ENCODE results near the gene METTL27.

DNA sequence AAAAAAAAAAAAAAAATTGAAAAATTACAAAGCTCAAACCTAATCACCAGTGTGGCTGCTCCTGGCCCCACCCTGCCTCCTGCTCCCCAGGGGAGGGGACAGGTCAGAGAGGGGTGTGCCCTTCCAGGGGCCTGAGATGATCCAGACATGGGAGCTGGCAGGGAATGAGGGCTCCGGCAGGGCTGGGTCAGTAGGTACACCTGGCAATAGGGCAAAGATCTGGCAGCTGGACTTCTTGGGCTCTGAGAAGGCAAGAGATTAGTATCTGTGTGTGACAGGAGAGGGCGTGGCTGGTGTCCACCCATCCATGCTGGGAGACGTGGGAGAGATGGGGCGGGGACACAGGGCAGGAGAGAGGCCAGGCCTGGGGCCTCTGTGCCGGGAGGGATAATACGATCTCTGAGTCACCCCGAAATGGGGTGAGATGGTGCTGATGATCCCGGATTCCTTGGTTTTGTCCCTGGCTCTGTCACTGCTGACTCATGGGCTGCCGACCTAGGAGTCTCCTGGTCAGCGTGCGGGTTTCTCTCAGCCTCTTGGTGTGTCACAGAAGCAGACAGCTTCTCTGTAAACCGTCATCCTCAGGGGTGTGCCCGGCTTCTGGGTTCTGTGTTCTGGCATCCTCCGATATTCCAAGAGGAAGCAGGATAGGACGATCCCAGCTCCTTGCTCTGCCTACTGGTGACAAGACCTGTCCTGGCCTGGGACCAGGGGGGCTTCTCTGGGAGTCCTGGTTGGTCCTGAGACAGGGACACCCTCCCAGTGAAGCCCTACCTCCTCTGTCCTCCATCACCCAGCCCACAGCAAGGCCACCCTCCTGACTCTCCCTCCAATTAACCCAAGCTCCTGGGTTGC is 19.8 kb downstream of the METTL27 start:
- TF ChIP-seq, protein P1, sequence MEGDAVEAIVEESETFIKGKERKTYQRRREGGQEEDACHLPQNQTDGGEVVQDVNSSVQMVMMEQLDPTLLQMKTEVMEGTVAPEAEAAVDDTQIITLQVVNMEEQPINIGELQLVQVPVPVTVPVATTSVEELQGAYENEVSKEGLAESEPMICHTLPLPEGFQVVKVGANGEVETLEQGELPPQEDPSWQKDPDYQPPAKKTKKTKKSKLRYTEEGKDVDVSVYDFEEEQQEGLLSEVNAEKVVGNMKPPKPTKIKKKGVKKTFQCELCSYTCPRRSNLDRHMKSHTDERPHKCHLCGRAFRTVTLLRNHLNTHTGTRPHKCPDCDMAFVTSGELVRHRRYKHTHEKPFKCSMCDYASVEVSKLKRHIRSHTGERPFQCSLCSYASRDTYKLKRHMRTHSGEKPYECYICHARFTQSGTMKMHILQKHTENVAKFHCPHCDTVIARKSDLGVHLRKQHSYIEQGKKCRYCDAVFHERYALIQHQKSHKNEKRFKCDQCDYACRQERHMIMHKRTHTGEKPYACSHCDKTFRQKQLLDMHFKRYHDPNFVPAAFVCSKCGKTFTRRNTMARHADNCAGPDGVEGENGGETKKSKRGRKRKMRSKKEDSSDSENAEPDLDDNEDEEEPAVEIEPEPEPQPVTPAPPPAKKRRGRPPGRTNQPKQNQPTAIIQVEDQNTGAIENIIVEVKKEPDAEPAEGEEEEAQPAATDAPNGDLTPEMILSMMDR (IDR thresholded peaks at IDR 0.05 in 4 of 5, conservative IDR thresholded peaks at IDR 0.05 in 1 of 5): no peak
- no peak for TF ChIP-seq POLR2A (IDR thresholded peaks at IDR 0.05)
